Dedifferentiated amniotic fluid mesenchymal stem cell (primary cell): ENCODE results near the gene MTAP.

Source experiments
- DNase-seq: peaks from one replicate; pipeline ENCODE4 v3.0.0-alpha.2; 2016; ENCODE audit errors: extremely low spot score

Gene MTAP

GRCh38 chr9:21852754-21853153, 50.3 kb downstream of the MTAP start:
- DNase-seq = no peak

- DNase-seq = no peak
Measured at GRCh38 chr9:21853414-21853813, 51.0 kb downstream of the MTAP start.

GRCh38 chr9:21854119-21854518, 51.7 kb downstream of the MTAP start:
- no peak for DNase-seq

- DNase-seq = no peak
Measured at GRCh38 chr9:21854594-21854993, 52.2 kb downstream of the MTAP start.

GRCh38 chr9:21856301-21857094, 54.1 kb downstream of the MTAP start:
- no peak for DNase-seq

GRCh38 chr9:21862871-21863270, 60.4 kb downstream of the MTAP start:
- no peak for DNase-seq

GRCh38 chr9:21864505-21864904, 62.1 kb downstream of the MTAP start:
- no peak for DNase-seq

GRCh38 chr9:21866302-21866701, 63.9 kb downstream of the MTAP start:
- no peak for DNase-seq

GRCh38 chr9:21871256-21871975, 69.0 kb downstream of the MTAP start:
- no peak for DNase-seq

- no peak for DNase-seq
Measured at GRCh38 chr9:21872696-21873095, 70.3 kb downstream of the MTAP start.

- no peak for DNase-seq
Measured at GRCh38 chr9:21873540-21874221, 71.2 kb downstream of the MTAP start.

- DNase-seq = no peak
Measured at GRCh38 chr9:21875893-21876292, 73.5 kb downstream of the MTAP start.

- DNase-seq = no peak
Measured at GRCh38 chr9:21883642-21884041, 81.2 kb downstream of the MTAP start.

GRCh38 chr9:21889673-21890072, 87.2 kb downstream of the MTAP start:
- no peak for DNase-seq

- DNase-seq = no peak
Measured at GRCh38 chr9:21890696-21891095, 88.3 kb downstream of the MTAP start.

- no peak for DNase-seq
Measured at GRCh38 chr9:21901546-21901945, 99.1 kb downstream of the MTAP start.

GRCh38 chr9:21902136-21902535, 99.7 kb downstream of the MTAP start:
- DNase-seq = no peak

GRCh38 chr9:21903380-21903965, 101.0 kb downstream of the MTAP start:
- DNase-seq = no peak

GRCh38 chr9:21904371-21904770, 101.9 kb downstream of the MTAP start:
- DNase-seq = no peak

GRCh38 chr9:21904776-21905175, 102.3 kb downstream of the MTAP start:
- no peak for DNase-seq

GRCh38 chr9:21906213-21906612, 103.8 kb downstream of the MTAP start:
- no peak for DNase-seq

- peak; percentile 26 for DNase-seq
Measured at GRCh38 chr9:21906881-21907280, 104.4 kb downstream of the MTAP start.
